A549 treated with DMSO at 1 μM for 4 hours (cell line): ENCODE results near the gene C3orf33. TPM values are rescaled to one million over a fixed set of nuclear protein-coding genes. Genes with fewer than 3 reads are reported as not detected.

Experiments
- total RNA-seq: library from RNA; stranded (reverse); fragments of 200-300 nt; extraction: Qiagen RNA extraction; gene quantifications from 5 replicates; pipeline ENCODE4 v1.2.3, GENCODE V29; 2022; ENCODE audit warnings: low read depth

Gene C3orf33, protein sequence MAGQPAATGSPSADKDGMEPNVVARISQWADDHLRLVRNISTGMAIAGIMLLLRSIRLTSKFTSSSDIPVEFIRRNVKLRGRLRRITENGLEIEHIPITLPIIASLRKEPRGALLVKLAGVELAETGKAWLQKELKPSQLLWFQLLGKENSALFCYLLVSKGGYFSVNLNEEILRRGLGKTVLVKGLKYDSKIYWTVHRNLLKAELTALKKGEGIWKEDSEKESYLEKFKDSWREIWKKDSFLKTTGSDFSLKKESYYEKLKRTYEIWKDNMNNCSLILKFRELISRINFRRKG
- total RNA-seq: 6.0 to 8.3 TPM (median 7.1 TPM) in 5 replicates

DNA sequence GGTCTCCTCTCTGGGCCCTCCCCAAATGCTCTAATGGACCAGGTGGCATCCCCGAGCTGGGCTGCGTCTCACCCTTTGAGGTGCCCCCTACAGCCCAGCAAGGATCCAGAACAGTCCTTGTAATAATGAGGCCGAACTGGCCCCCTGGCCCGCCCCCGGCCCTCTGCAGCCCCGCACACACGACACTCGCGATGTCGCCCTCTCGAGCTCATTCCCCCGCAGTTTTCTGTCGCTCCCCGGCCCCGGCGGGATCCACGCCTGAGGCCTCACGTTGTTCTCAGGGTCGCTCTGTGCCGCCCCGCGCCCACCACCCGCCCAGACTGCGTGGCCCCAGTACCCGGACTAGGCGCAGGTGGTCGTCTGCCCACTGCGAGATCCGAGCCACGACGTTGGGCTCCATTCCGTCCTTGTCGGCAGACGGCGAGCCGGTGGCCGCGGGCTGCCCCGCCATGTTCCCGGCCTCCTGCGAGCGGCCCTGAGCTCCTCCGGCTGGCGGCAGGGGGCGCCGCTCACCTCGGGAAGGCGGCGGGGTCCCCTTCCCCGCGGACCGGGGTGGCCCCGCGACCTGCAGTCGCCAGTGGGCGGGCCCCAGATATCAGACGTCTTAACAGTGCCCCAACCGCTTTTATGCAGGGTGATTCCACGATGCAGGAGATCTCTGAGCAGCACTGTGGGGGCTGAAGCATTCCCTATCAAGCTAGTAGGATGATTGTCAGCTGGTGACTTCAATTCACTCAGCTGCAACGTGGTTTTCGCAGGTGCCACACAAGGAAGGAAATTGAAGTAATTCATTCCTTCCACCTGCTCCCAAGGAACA, at the start of gene C3orf33:
Gene C3orf33 (minus strand): TSS at position 477 of the 817 bp plus-strand sequence. CDS start 26 bp downstream, at position 451.

DNA sequence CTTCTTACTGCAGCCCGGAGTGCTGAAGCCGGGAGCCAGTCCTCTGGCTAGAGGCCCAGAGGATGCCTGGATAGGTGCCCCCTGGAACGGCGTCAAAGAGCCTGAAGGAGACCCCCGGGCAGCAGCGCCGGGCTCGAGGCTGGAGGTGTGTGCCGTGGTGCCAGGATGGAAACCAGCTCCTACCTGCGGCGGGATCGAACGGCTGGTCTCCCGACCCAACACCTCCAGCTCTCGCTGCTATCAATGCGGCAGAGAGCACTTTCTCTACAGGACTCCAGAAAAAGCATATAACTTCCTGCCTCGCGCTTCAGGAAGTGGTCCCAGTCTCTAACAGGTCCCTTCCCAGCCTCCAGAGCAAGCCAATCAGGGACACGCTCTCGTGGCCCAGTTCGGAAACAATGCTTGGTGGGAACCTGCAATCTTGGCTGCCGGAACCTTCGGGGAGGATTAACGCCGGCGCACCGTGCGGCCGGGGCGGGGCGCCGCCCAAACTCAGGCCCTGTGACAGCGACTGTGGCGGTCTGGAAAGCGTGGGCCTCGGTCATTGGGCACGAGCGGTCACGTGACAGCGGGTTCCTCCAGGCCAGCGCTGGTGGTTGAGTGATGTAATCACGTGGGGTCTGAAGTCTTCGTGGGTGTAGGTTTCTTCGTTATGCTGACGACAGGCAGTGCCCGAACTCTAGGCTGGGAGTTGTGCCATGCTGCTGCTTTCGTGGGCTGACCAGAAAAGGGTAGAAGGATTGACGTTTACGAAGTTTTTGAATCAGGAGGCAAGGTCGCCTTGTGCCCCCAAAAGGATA, 48.3 kb upstream of the C3orf33 start, which contains the start of gene SLC33A1:
Gene SLC33A1 (minus strand): TSS at position 287 of the 800 bp plus-strand sequence. CDS start 430 bp downstream, outside the sequence.

GRCh38 chr3:155744626-155745324, 61.3 kb downstream of the C3orf33 start, which contains the start of gene PLCH1:
PLCH1 (minus strand) TSS chr3:155745071; CDS start chr3:155704224, 40,847 bp downstream.

Other genes with a start within 250 kb of the C3orf33 start
- 1.0 to 1.6 TPM (median 1.2 TPM) in 5 replicates for gene PLCH1, start 61.2 kb downstream of the C3orf33 start, total RNA-seq
- gene SLC33A1, start 48.1 kb upstream of the C3orf33 start, total RNA-seq: 13.9 to 18.7 TPM (median 17.8 TPM) in 5 replicates
- gene GMPS, start 64.4 kb upstream of the C3orf33 start, total RNA-seq: 82.4 to 99.0 TPM (median 92.6 TPM) in 5 replicates